Liver (tissue), 9 donors: ENCODE results near the gene VGLL4. TPM values are rescaled to one million over a fixed set of nuclear protein-coding genes. Genes with fewer than 3 reads are reported as not detected.

Experiments
- DNase-seq: peaks from one replicate; pipeline ENCODE4 v3.0.0-alpha.2; 2017; ENCODE audit warnings: low spot score
- H3K27ac ChIP-seq, 2 donors: one replicate each; pipeline ENCODE4 v1.7.0; 2013; ENCODE audit warnings: inconsistent platforms in 2 of 2, low read length in 2 of 2, control low read depth in 1 of 2, low read depth in 1 of 2, mild to moderate bottlenecking in 1 of 2
- H3K27me3 ChIP-seq, 4 donors: one replicate each; pipeline versions ENCODE4 v1.6.1 to v1.7.0; 2013; ENCODE audit warnings: low read length in 3 of 4, inconsistent platforms in 1 of 4, mild to moderate bottlenecking in 1 of 4, moderate library complexity in 1 of 4; ENCODE audit not compliant: control insufficient read depth in 4 of 4, insufficient read depth in 4 of 4
- H3K36me3 ChIP-seq, 4 donors: one replicate each; pipeline versions ENCODE4 v1.6.1 to v1.7.0; 2013; ENCODE audit warnings: low read length in 3 of 4, mild to moderate bottlenecking in 3 of 4, low read depth in 1 of 4, moderate library complexity in 1 of 4; ENCODE audit not compliant: control insufficient read depth in 4 of 4, insufficient read depth in 3 of 4
- H3K4me1 ChIP-seq, 4 donors: one replicate each; pipeline versions ENCODE4 v1.6.1 to v1.7.0; 2013; ENCODE audit warnings: low read length in 3 of 4, mild to moderate bottlenecking in 3 of 4, moderate library complexity in 1 of 4; ENCODE audit not compliant: control insufficient read depth in 4 of 4, insufficient read depth in 4 of 4
- H3K4me3 ChIP-seq, 3 donors: one replicate each; pipeline versions ENCODE4 v1.6.1 to v1.7.0; 2013; ENCODE audit warnings: low read length in 3 of 3, control low read depth in 1 of 3, low read depth in 1 of 3, mild to moderate bottlenecking in 1 of 3
- H3K9ac ChIP-seq, 2 donors: one replicate each; pipeline ENCODE4 v1.7.0; 2013; ENCODE audit warnings: low read length in 2 of 2, mild to moderate bottlenecking in 2 of 2, moderate library complexity in 2 of 2, control low read depth in 1 of 2, low read depth in 1 of 2
- H3K9me3 ChIP-seq, 4 donors: one replicate each; pipeline versions ENCODE4 v1.6.1 to v1.7.0; 2013; ENCODE audit warnings: low read length in 3 of 4; ENCODE audit not compliant: control insufficient read depth in 4 of 4
- ATF3 ChIP-seq: IDR thresholded peaks from 2 replicates; pipeline ENCODE4 v1.6.1; 2016; ENCODE audit warnings: antibody characterized with exemption
- EGR1 ChIP-seq, 2 donors: IDR thresholded peaks; 2 replicates each; pipeline ENCODE4 v1.6.1; 2016 to 2018; ENCODE audit warnings: antibody characterized with exemption in 2 of 2, low read depth in 2 of 2
- FOXA1 ChIP-seq: IDR thresholded peaks from 2 replicates; pipeline ENCODE4 v1.6.1; 2016; ENCODE audit warnings: antibody characterized with exemption
- FOXA2 ChIP-seq: IDR thresholded peaks from 2 replicates; pipeline ENCODE4 v1.6.1; 2016; ENCODE audit warnings: antibody characterized with exemption
- GABPA ChIP-seq, 2 donors: IDR thresholded peaks in 1 of 2; conservative IDR thresholded peaks in 1 of 2; 2 replicates each; pipeline ENCODE4 v1.6.1; 2016; ENCODE audit warnings: antibody characterized with exemption in 2 of 2, mild to moderate bottlenecking in 1 of 2, moderate library complexity in 1 of 2
- HNF4A ChIP-seq, 2 donors: conservative IDR thresholded peaks; 2 replicates each; pipeline ENCODE4 v1.6.1; 2016; ENCODE audit warnings: antibody characterized with exemption in 2 of 2, mild to moderate bottlenecking in 2 of 2
- HNF4G ChIP-seq: IDR thresholded peaks from 2 replicates; pipeline ENCODE4 v1.6.1; 2016; ENCODE audit warnings: antibody characterized with exemption
- JUND ChIP-seq, 2 donors: IDR thresholded peaks; 2 replicates each; pipeline ENCODE4 v1.6.1; 2016; ENCODE audit warnings: antibody characterized with exemption in 2 of 2
- MAX ChIP-seq: IDR thresholded peaks from 2 replicates; pipeline ENCODE4 v1.6.1; 2016; ENCODE audit warnings: antibody characterized with exemption
- NR2F2 ChIP-seq: IDR thresholded peaks from 2 replicates; pipeline ENCODE4 v1.6.1; 2016; ENCODE audit warnings: antibody characterized with exemption
- RAD21 ChIP-seq, 2 donors: IDR thresholded peaks; 2 replicates each; pipeline ENCODE4 v1.6.1; 2016; ENCODE audit warnings: antibody characterized with exemption in 2 of 2, mild to moderate bottlenecking in 2 of 2
- RXRA ChIP-seq, 2 donors: IDR thresholded peaks; 2 replicates each; pipeline ENCODE4 v1.6.1; 2017 to 2018; ENCODE audit warnings: antibody characterized with exemption in 2 of 2, mild to moderate bottlenecking in 1 of 2
- SP1 ChIP-seq: IDR thresholded peaks from 2 replicates; pipeline ENCODE4 v1.6.1; 2018; ENCODE audit warnings: antibody characterized with exemption, mild to moderate bottlenecking
- TAF1 ChIP-seq: conservative IDR thresholded peaks from 2 replicates; pipeline ENCODE4 v1.6.1; 2016; ENCODE audit warnings: antibody characterized with exemption, mild to moderate bottlenecking
- WGBS: extraction: QIAGEN DNeasy Blood & Tissue Kit; methylation state at CpG from one replicate; pipeline ENCODE4 v1.1.7; 2013; 5-methylcytosine and 5-hydroxymethylcytosine counted together
- polyA plus RNA-seq, 2 donors: library from polyadenylated mRNA; stranded (reverse) in 1 of 2; unstranded in 1 of 2; fragments of 200-250 nt in 1 of 2; fragments of >200 nt in 1 of 2; fragmentation: Nextera tagmentation in 1 of 2; extraction: Ambion mirVana in 1 of 2; gene quantifications; one replicate each; pipeline versions ENCODE4 v1.2.1 to v1.2.3, GENCODE V29; 2013 to 2015
- total RNA-seq, 2 donors: library from RNA; depleted of rRNA; stranded (reverse); fragments of >200 nt; gene quantifications; one replicate each; pipeline ENCODE4 v1.2.3, GENCODE V29; 2014
- TF ChIP-seq, protein P1 (sequence below): fragments of 150-350 bp; IDR thresholded peaks from 2 replicates; pipeline ENCODE4 v1.5.1; 2017; ENCODE audit warnings: improper control_type of control experiment, low read depth, low read length; ENCODE audit not compliant: missing input control
- donor health status: healthy.
- donor health status: healthy.
- donor health status: healthy.
- donor health status: healthy.
- donor health status: healthy.

Gene VGLL4
- total and polyA plus RNA-seq, 4 donors: 7.2 to 27.9 (median 13.0) TPM

DNA sequence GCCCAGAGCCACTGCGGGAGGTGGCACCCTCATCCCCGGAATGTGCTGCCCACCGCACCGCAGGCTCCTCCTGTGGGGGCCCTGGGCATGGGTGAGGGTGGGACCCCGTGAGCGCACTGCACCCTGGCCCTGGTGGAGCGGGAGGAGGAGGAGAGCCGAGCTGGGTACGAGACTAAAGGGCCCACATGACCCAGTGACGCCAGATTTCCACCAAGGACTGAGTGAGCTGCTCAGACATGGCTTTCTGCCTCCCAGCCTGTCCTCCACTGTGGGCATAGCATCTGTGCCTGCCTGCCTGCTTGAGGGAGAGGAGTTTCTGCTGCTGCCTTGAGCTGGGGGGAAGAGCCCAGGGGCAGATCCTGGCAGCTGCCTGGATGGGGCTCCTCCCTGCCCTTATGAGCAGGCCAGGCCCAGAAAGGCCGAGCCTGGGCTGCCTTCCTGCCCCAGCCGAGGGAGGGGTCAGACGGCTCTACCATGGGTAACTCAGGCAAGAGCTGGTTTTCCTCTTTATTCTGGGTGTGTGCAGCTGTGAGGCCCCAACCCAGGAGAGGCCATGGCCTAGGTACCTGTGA lies 88.4 kb downstream of the VGLL4 start:
- Histone ChIP-seq H3K4me1 (peaks cover 5 to 14% (median 8%) of the 10 kb centered on the region in 4 donors), H3K36me3 (peaks cover 4 to 18% (median 11%) of the 10 kb centered on the region in 4 donors), H3K27me3 (no peaks in the 10 kb centered on the region), H3K9me3 (no peaks in the 10 kb centered on the region), H3K27ac (no peak overlapping the region), H3K4me3 (no peak overlapping the region), H3K9ac (no peak overlapping the region)
- no peak for DNase-seq
- 94% methylated on average over 13 of the region's 13 CpGs for whole genome bisulfite sequencing
- TF ChIP-seq NR2F2: no peak
- TF ChIP-seq HNF4A (conservative IDR thresholded peaks at IDR 0.05): no peak
- no peak for TF ChIP-seq SP1
- no peak for TF ChIP-seq JUND (IDR thresholded peaks at IDR 0.05)
- TF ChIP-seq MAX: no peak
- no peak for TF ChIP-seq ATF3

DNA sequence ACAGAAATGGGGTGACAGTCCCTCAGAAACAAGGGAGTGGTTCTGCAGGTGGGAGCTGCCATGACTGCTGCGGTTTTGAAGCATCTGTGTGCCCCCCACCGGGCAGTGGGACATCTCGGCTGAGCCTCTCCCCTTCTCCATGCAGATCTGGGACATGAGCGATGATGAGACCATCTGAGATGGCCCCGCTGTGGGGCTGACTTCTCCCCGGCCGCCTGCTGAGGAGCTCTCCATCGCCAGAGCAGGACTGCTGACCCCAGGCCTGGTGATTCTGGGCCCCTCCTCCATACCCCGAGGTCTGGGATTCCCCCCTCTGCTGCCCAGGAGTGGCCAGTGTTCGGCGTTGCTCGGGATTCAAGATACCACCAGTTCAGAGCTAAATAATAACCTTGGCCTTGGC lies 89.0 kb downstream of the VGLL4 start:
- DNase-seq: no peak
- TF ChIP-seq RAD21 (IDR thresholded peaks at IDR 0.05) (no peak), RXRA (IDR thresholded peaks at IDR 0.05) (no peak), FOXA2 (no peak), TAF1 (no peak), GABPA (IDR thresholded peaks at IDR 0.05 in 1 of 2, conservative IDR thresholded peaks at IDR 0.05 in 1 of 2) (no peak), FOXA1 (no peak), EGR1 (IDR thresholded peaks at IDR 0.05; ENCODE audit: low read depth in 2 of 2) (no peak), MAX (no peak), JUND (IDR thresholded peaks at IDR 0.05) (no peak), ATF3 (no peak), NR2F2 (no peak), HNF4G (no peak)
- TF ChIP-seq, protein P1, sequence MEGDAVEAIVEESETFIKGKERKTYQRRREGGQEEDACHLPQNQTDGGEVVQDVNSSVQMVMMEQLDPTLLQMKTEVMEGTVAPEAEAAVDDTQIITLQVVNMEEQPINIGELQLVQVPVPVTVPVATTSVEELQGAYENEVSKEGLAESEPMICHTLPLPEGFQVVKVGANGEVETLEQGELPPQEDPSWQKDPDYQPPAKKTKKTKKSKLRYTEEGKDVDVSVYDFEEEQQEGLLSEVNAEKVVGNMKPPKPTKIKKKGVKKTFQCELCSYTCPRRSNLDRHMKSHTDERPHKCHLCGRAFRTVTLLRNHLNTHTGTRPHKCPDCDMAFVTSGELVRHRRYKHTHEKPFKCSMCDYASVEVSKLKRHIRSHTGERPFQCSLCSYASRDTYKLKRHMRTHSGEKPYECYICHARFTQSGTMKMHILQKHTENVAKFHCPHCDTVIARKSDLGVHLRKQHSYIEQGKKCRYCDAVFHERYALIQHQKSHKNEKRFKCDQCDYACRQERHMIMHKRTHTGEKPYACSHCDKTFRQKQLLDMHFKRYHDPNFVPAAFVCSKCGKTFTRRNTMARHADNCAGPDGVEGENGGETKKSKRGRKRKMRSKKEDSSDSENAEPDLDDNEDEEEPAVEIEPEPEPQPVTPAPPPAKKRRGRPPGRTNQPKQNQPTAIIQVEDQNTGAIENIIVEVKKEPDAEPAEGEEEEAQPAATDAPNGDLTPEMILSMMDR: no peak
- 96% methylated on average over 12 of the region's 12 CpGs for WGBS
- Histone ChIP-seq H3K27me3 (no peaks in the 10 kb centered on the region), H3K4me3 (no peak overlapping the region), H3K36me3 (peaks cover 4 to 18% (median 11%) of the 10 kb centered on the region in 4 donors), H3K4me1 (peaks cover 5 to 14% (median 8%) of the 10 kb centered on the region in 4 donors), H3K9ac (no peak overlapping the region), H3K9me3 (no peaks in the 10 kb centered on the region), H3K27ac (no peak overlapping the region)

GRCh38 chr3:11554236-11554610 lies 89.5 kb downstream of the VGLL4 start:
- Histone ChIP-seq H3K27ac (no peak overlapping the region), H3K27me3 (no peaks in the 10 kb centered on the region), H3K36me3 (peaks cover 2 to 18% (median 10%) of the 10 kb centered on the region in 4 donors), H3K9ac (no peak overlapping the region), H3K9me3 (no peaks in the 10 kb centered on the region), H3K4me1 (peaks cover 5 to 14% (median 8%) of the 10 kb centered on the region in 4 donors), H3K4me3 (no peak overlapping the region)
- 93% methylated on average over 3 of the region's 3 CpGs for WGBS
- no peak for DNase-seq
- no peak for TF ChIP-seq EGR1 (IDR thresholded peaks at IDR 0.05; ENCODE audit: low read depth in 2 of 2)
- no peak for TF ChIP-seq HNF4G
